K562 (cell line): ENCODE results near the gene KLHL29. TPM values are rescaled to one million over a fixed set of nuclear protein-coding genes. Genes with fewer than 3 reads are reported as not detected.

Experiments used
- ATAC-seq: fragments of 200-7000 bp; cut with Tn5 transposase; 3 replicates; pipeline ENCODE4 v1.9.1; 2020; ENCODE audit warnings: moderate library complexity
- BruUV-seq: library from RNA; stranded (reverse); fragments of 400-500 nt; replicated peaks from 2 replicates; lab custom pipeline; 2021; lab: Mats Ljungman, UMichigan
- CTCF ChIA-PET: fragments of 300-600 bp; formaldehyde crosslinking; extraction: SDS; loops from one replicate; lab custom pipeline; 2021; ENCODE audit warnings: low intra/inter-chr PET ratio; lab: Yijun Ruan, JAX
- POLR2A ChIA-PET: fragments of 300-600, 350-650 bp; sonication (Branson Sonifier 250); formaldehyde crosslinking; extraction: SDS; loops from one replicate; lab custom pipeline; 2021; ENCODE audit warnings: antibody characterized with exemption, inconsistent platforms; lab: Yijun Ruan, JAX
- DNase-seq, 4 experiments: peaks; one replicate each; pipeline versions ENCODE4 v3.0.0 to v3.0.0-alpha.2; 2011 to 2018; ENCODE audit warnings: low spot score in 3 of 4, mixed read lengths in 3 of 4; ENCODE audit errors: extremely low read depth in 1 of 4
- FAIRE-seq: peaks from 2 replicates; lab custom pipeline; 2011; peaks lifted over from hg19 to GRCh38; lab: Jason Lieb, UNC
- H2AFZ ChIP-seq: 2 replicates; pipeline ENCODE4 v1.6.0; 2011; ENCODE audit warnings: low read depth, low read length, control low read depth, inconsistent platforms
- H3K27ac ChIP-seq: fragments of 200-600 bp; 3 replicates; pipeline ENCODE4 v1.8.0; 2011; ENCODE audit warnings: low read depth, mild to moderate bottlenecking, control low read depth, inconsistent platforms, low read length, moderate library complexity, mixed read lengths; ENCODE audit errors: extremely low read depth
- H3K27me3 ChIP-seq, 2 experiments: fragments of 300-600 bp in 1 of 2; 2 replicates in 1 of 2; 3 replicates in 1 of 2; pipeline versions ENCODE4 v1.6.0 to v1.8.0; 2011; ENCODE audit warnings: inconsistent platforms in 2 of 2, low read length in 2 of 2, mild to moderate bottlenecking in 1 of 2, mixed read lengths in 1 of 2, moderate library complexity in 1 of 2; ENCODE audit not compliant: control insufficient read depth in 2 of 2, insufficient read depth in 2 of 2
- H3K36me3 ChIP-seq: fragments of 300-600 bp; 3 replicates; pipeline ENCODE4 v1.8.0; 2011; ENCODE audit warnings: mild to moderate bottlenecking, low read length, inconsistent platforms; ENCODE audit not compliant: control insufficient read depth, insufficient read depth
- H3K4me1 ChIP-seq, 2 experiments: fragments of 200-600 bp in 1 of 2; replicated peaks in 1 of 2; 2 replicates in 1 of 2; 3 replicates in 1 of 2; pipeline versions ENCODE4 v1.5.1 to v1.8.0; 2011; ENCODE audit warnings: inconsistent platforms in 2 of 2, low read length in 2 of 2, mild to moderate bottlenecking in 1 of 2, mixed read lengths in 1 of 2, moderate library complexity in 1 of 2; ENCODE audit not compliant: control insufficient read depth in 2 of 2, insufficient read depth in 2 of 2
- H3K4me2 ChIP-seq: 2 replicates; pipeline ENCODE4 v1.6.1; 2011; ENCODE audit warnings: low read length, control low read depth, inconsistent platforms, mixed read lengths; ENCODE audit not compliant: insufficient read depth
- H3K4me3 ChIP-seq: fragments of 200-600 bp; sonication (generic), shearing (Covaris generic); 2 replicates; pipeline ENCODE4 v1.5.1; 2016; ENCODE audit warnings: control low read depth, inconsistent platforms
- H3K79me2 ChIP-seq: fragments of 200-600 bp; 3 replicates; pipeline ENCODE4 v1.8.0; 2011; ENCODE audit warnings: low read length, inconsistent platforms; ENCODE audit not compliant: control insufficient read depth, insufficient read depth
- H3K9ac ChIP-seq, 2 experiments: 2 replicates each; pipeline versions ENCODE4 v1.6.0 to v1.6.1; 2011; ENCODE audit warnings: low read depth in 2 of 2, low read length in 2 of 2, control low read depth in 1 of 2, inconsistent platforms in 1 of 2, mild to moderate bottlenecking in 1 of 2, mixed read lengths in 1 of 2; ENCODE audit not compliant: insufficient read depth in 1 of 2
- H3K9me1 ChIP-seq: one replicate; pipeline ENCODE4 v1.6.0; 2011; ENCODE audit warnings: inconsistent platforms, mild to moderate bottlenecking, low read length, moderate library complexity; ENCODE audit not compliant: control insufficient read depth, insufficient read depth
- H3K9me3 ChIP-seq: replicated peaks from 2 replicates; pipeline ENCODE4 v1.5.1; 2011; ENCODE audit warnings: low read depth, low read length, inconsistent platforms; ENCODE audit not compliant: control insufficient read depth, insufficient read depth
- H4K20me1 ChIP-seq: replicated peaks from 2 replicates; pipeline ENCODE4 v1.6.1; 2011; ENCODE audit warnings: low read length, inconsistent platforms, mixed read lengths; ENCODE audit not compliant: control insufficient read depth, insufficient read depth
- CBFA2T2 ChIP-seq: fragments of 450-650 bp; conservative IDR thresholded peaks from 2 replicates; pipeline ENCODE4 v1.6.1; 2017; ENCODE audit warnings: mild to moderate bottlenecking
- CGGBP1 ChIP-seq: fragments of 250-450 bp; sonication (Bioruptor Pico); IDR thresholded peaks from 2 replicates; pipeline ENCODE4 v1.9.0; 2021; ENCODE audit warnings: mild to moderate bottlenecking
- CREM ChIP-seq: IDR thresholded peaks from 2 replicates; pipeline ENCODE4 v1.6.1; 2014; ENCODE audit warnings: antibody characterized with exemption, low read depth
- CXXC5 ChIP-seq: fragments of 250-450 bp; sonication (Bioruptor Pico); IDR thresholded peaks from 2 replicates; pipeline ENCODE4 v1.8.0; 2022; ENCODE audit warnings: inconsistent platforms, mild to moderate bottlenecking, moderate library complexity
- EHMT2 ChIP-seq: fragments of 450-650 bp; IDR thresholded peaks from 2 replicates; pipeline ENCODE4 v1.6.1; 2018; ENCODE audit warnings: antibody characterized with exemption
- GATAD2A ChIP-seq: fragments of 450-650 bp; IDR thresholded peaks from 2 replicates; pipeline ENCODE4 v1.6.1; 2017
- MAFG ChIP-seq: fragments of 450-650 bp; conservative IDR thresholded peaks from 2 replicates; pipeline ENCODE4 v1.6.1; 2016; ENCODE audit warnings: missing genetic modification characterization, missing compliant biosample characterization
- MCM5 ChIP-seq: fragments of 450-650 bp; IDR thresholded peaks from 2 replicates; pipeline ENCODE4 v1.6.1; 2016; ENCODE audit warnings: low read depth
- NFIC ChIP-seq: fragments of 450-650 bp; IDR thresholded peaks from 2 replicates; pipeline ENCODE4 v1.6.1; 2017; ENCODE audit warnings: mild to moderate bottlenecking, inconsistent platforms
- RB1 ChIP-seq: fragments of 450-650 bp; IDR thresholded peaks from 2 replicates; pipeline ENCODE4 v1.6.1; 2017; ENCODE audit warnings: low read depth, mild to moderate bottlenecking
- RFX5 ChIP-seq: IDR thresholded peaks from 2 replicates; pipeline ENCODE4 v1.6.1; 2011; ENCODE audit warnings: low read depth, mild to moderate bottlenecking, improper control_type of control experiment, low read length
- RHOXF2B ChIP-seq: fragments of 250-450 bp; sonication (Bioruptor Pico); conservative IDR thresholded peaks from 2 replicates; pipeline ENCODE4 v1.5.1; 2021
- ZBTB1 ChIP-seq: sonication (generic); formaldehyde crosslinking; IDR thresholded peaks from 2 replicates; pipeline ENCODE4 v1.8.1; 2023; ENCODE audit warnings: missing genetic modification reagents, low read depth, mild to moderate bottlenecking, borderline replicate concordance
- ZNF740 ChIP-seq, 3 experiments: fragments of 200-800 bp in 1 of 3; sonication (Bioruptor generic) in 1 of 3; sonication (generic) in 1 of 3; formaldehyde crosslinking in 1 of 3; IDR thresholded peaks; 2 replicates each; pipeline versions ENCODE4 v1.6.1 to v1.8.0; 2016 to 2022; ENCODE audit warnings: mild to moderate bottlenecking in 2 of 3, missing compliant biosample characterization in 2 of 3, missing genetic modification characterization in 2 of 3, missing genetic modification reagents in 1 of 3
- WGBS: fragments of 100-300 bp; shearing (Covaris generic); methylation state at CpG from one replicate; pipeline ENCODE4 v1.1.6; 2016; ENCODE audit warnings: low coverage, mixed read lengths; ENCODE audit not compliant: insufficient coverage; ENCODE audit errors: missing lambda C conversion rate; 5-methylcytosine and 5-hydroxymethylcytosine counted together
- in situ Hi-C: fragments of 300-500 bp; cut with MboI; formaldehyde crosslinking; loops from 4 replicates; pipeline ENCODE4 v1.15.0; 2018; ENCODE audit warnings: inconsistent platforms, mixed read lengths
- intact Hi-C: fragments of 100-400 bp; cut with micrococcal nuclease; formaldehyde crosslinking; loops from 2 replicates; pipeline ENCODE4 v1.14.2; 2022
- polyA plus RNA-seq, 8 experiments: library from polyadenylated mRNA; depleted of rRNA in 4 of 8; stranded (reverse) in 5 of 8; unstranded in 3 of 8; fragments of >200 nt; fragmentation: Nextera tagmentation in 2 of 8; fragmentation: Illumina TruSeq in 1 of 8; extraction: Ambion mirVana in 2 of 8; extraction: Trizol in 1 of 8; gene quantifications; 2 replicates each; pipeline versions ENCODE4 v1.2.1 to v1.2.3, GENCODE V29; 2011 to 2014; ENCODE audit warnings: inconsistent platforms in 1 of 8, missing spikeins in 1 of 8
- total RNA-seq, 7 experiments: library from RNA; depleted of rRNA in 6 of 7; stranded (reverse); fragments of >200 nt in 6 of 7; fragmentation: Illumina TruSeq in 2 of 7; extraction: Trizol in 2 of 7; gene quantifications; 2 replicates each; pipeline versions ENCODE4 v1.2.1 to v1.2.3, GENCODE V29; 2011 to 2021; ENCODE audit warnings: low replicate concordance in 1 of 7

Gene KLHL29
- total and polyA plus RNA-seq, 9 of the 15 experiments (the other 6 are each of a cell fraction or from before 2014, with no cell fraction given): 0.03 to 0.31 (median 0.08) TPM; not detected in 1

GRCh38 chr2:23350792-23351355 is 34.1 kb upstream of the KLHL29 start:
- Histone ChIP-seq H3K36me3 (no peaks in the 10 kb centered on the region), H3K9me3 (no peaks in the 10 kb centered on the region), H3K27ac (no peak overlapping the region), H3K4me2 (no peak overlapping the region), H3K9ac (no peak overlapping the region), H3K9me1 (no peaks in the 10 kb centered on the region), H3K4me3 (no peak overlapping the region), H2AFZ (0 out of 2 replicates have a peak overlapping the region, but pooled peaks have one; percentile 66), H3K4me1 (peaks cover 0 to 10% of the 10 kb centered on the region in 2 experiments; a peak in 2 of 5 replicates), H3K27me3 (peaks cover 2 to 57% of the 10 kb centered on the region in 2 experiments; a peak in 3 of 5 replicates), H4K20me1 (no peaks in the 10 kb centered on the region), H3K79me2 (no peaks in the 10 kb centered on the region)
- POLR2A ChIA-PET: no interaction called here
- 9% methylated on average over 8 of the region's 8 CpGs for WGBS
- DNase-seq (no peak), FAIRE-seq (no peak), ATAC-seq (no peak)
- in situ Hi-C loops (no loop called here), intact Hi-C loops (loop anchor here (5.0 kb wide), 1 partner anchor 154 kb away; no protein-coding TSS in a partner anchor)
- no TSS peak for BruUV-seq
- CTCF ChIA-PET: no interaction called here
- TF ChIP-seq RFX5 (no peak), MAFG (0 out of 2 replicates have a peak, but pooled peaks have one; percentile 7)

GRCh38 chr2:23351388-23352141 is 33.4 kb upstream of the KLHL29 start:
- FAIRE-seq (peak; percentile 59), DNase-seq (peak; percentile 66 to 83 (median 70)), ATAC-seq (peak; percentile 99)
- H3K27me3 ChIP-seq: peaks cover 2 to 58% of the 10 kb centered on the region in 2 experiments; a peak in 3 of 5 replicates
- ChIA-PET CTCF (no interaction called here), POLR2A (no interaction called here)
- H3K79me2 ChIP-seq: no peaks in the 10 kb centered on the region
- H3K9me1 ChIP-seq: no peaks in the 10 kb centered on the region
- H3K9me3 ChIP-seq: no peaks in the 10 kb centered on the region
- H4K20me1 ChIP-seq: no peaks in the 10 kb centered on the region
- H3K36me3 ChIP-seq: no peaks in the 10 kb centered on the region
- H2AFZ ChIP-seq: peak overlapping the region; percentile 66
- no peak overlapping the region for H3K4me2 ChIP-seq
- in situ Hi-C loops: no loop called here
- BruUV-seq: no TSS peak
- H3K4me1 ChIP-seq: peaks cover 0 to 10% of the 10 kb centered on the region in 2 experiments; a peak in 2 of 5 replicates
- H3K4me3 ChIP-seq: no peak overlapping the region
- no peak overlapping the region for H3K27ac ChIP-seq
- 16% methylated on average over 35 of the region's 37 CpGs for WGBS
- H3K9ac ChIP-seq: peak overlapping the region in 1 of 2 experiments; percentile 64; a peak in 1 of 4 replicates
- intact Hi-C loops: loop anchor here (5.0 kb wide), 1 partner anchor 154 kb away; no protein-coding TSS in a partner anchor
- TF ChIP-seq ZNF740 (CRISPR knock-in tag; IDR thresholded peaks at IDR 0.05) (no peak), ZNF740 (tag; IDR thresholded peaks at IDR 0.05) (no peak), NFIC (peak; percentile 73), EHMT2 (no peak), CXXC5 (CRISPR knock-in tag) (peak; percentile 47; the same call in 1 of the 2 replicates), MCM5 (no peak), RHOXF2B (CRISPR knock-in tag) (no peak), ZBTB1 (no peak), GATAD2A (no peak), CGGBP1 (CRISPR knock-in tag) (no peak), CBFA2T2 (no peak), RB1 (0 out of 2 replicates have a peak, but pooled peaks have one; percentile 25), CREM (0 out of 2 replicates have a peak, but pooled peaks have one; percentile 52)
